WTC11 (cell line): ENCODE measurements around the gene U2AF2. TPM values are rescaled to one million over a fixed set of nuclear protein-coding genes. Genes with fewer than 3 reads are reported as not detected.
A peak's percentile ranks its signal among the peaks of the same experiment; 100 is the strongest.

Experiments used
- ATAC-seq: fragments of 200-7000 bp; cut with Tn5 transposase; 2 replicates; pipeline ENCODE4 v1.10.0; 2021; ENCODE audit warnings: mild to moderate bottlenecking, moderate library complexity
- CTCF ChIA-PET: fragments of 300-600 bp; sonication (Branson Sonifier 250); formaldehyde crosslinking; loops from one replicate; lab custom pipeline; 2021; ENCODE audit warnings: antibody characterized with exemption; lab: Charles Lee
- POLR2A ChIA-PET: fragments of 350-600 bp; sonication (Branson Sonifier 250); formaldehyde crosslinking; loops from one replicate; lab custom pipeline; 2021; ENCODE audit warnings: antibody characterized with exemption; lab: Charles Lee
- DNase-seq: peaks from one replicate; pipeline ENCODE4 v3.0.0; 2021; ENCODE audit warnings: low spot score
- H3K27ac Mint-ChIP-seq: 2 replicates; pipeline ENCODE4 v1.8.0; 2021; ENCODE audit warnings: mixed read lengths
- H3K27me3 Mint-ChIP-seq: 2 replicates; pipeline ENCODE4 v1.8.0; 2021; ENCODE audit warnings: low read depth, mild to moderate bottlenecking, moderate library complexity, mixed read lengths
- H3K36me3 Mint-ChIP-seq: 2 replicates; pipeline ENCODE4 v1.8.0; 2021; ENCODE audit warnings: mixed read lengths
- H3K4me1 Mint-ChIP-seq: 2 replicates; pipeline ENCODE4 v1.8.0; 2022; ENCODE audit warnings: mixed read lengths
- H3K4me3 Mint-ChIP-seq: 2 replicates; pipeline ENCODE4 v1.8.0; 2021; ENCODE audit warnings: mild to moderate bottlenecking, moderate library complexity, mixed read lengths
- H3K9me3 Mint-ChIP-seq: 2 replicates; pipeline ENCODE4 v1.8.0; 2021; ENCODE audit warnings: mixed read lengths
- ETV6 ChIP-seq: sonication (generic); formaldehyde crosslinking; IDR thresholded peaks from 2 replicates; pipeline ENCODE4 v1.8.1; 2022; ENCODE audit warnings: mild to moderate bottlenecking, missing genetic modification reagents
- GABPB1 ChIP-seq: sonication (generic); formaldehyde crosslinking; IDR thresholded peaks from 2 replicates; pipeline ENCODE4 v1.8.1; 2023; ENCODE audit warnings: mild to moderate bottlenecking, missing genetic modification reagents
- HMGA2 ChIP-seq: fragments of 250-450 bp; sonication (Bioruptor Pico); IDR thresholded peaks from 2 replicates; pipeline ENCODE4 v1.4.0; 2021; ENCODE audit warnings: mild to moderate bottlenecking, moderate library complexity
- NFYB ChIP-seq: sonication (generic); formaldehyde crosslinking; conservative IDR thresholded peaks from 2 replicates; pipeline ENCODE4 v1.8.0; 2022; ENCODE audit warnings: low read depth, missing genetic modification reagents
- PRRX2 ChIP-seq: fragments of 250-450 bp; sonication (Bioruptor Pico); IDR thresholded peaks from 2 replicates; pipeline ENCODE4 v1.8.0; 2021; ENCODE audit warnings: mild to moderate bottlenecking
- SMAD3 ChIP-seq: sonication (generic); formaldehyde crosslinking; IDR thresholded peaks from 2 replicates; pipeline ENCODE4 v1.8.0; 2022; ENCODE audit warnings: missing genetic modification reagents, mild to moderate bottlenecking, borderline replicate concordance
- ZNF138 ChIP-seq: sonication (generic); formaldehyde crosslinking; conservative IDR thresholded peaks from 2 replicates; pipeline ENCODE4 v1.8.1; 2022; ENCODE audit warnings: mild to moderate bottlenecking, moderate library complexity, missing genetic modification reagents
- ZNF416 ChIP-seq: fragments of 250-450 bp; sonication (Bioruptor Pico); IDR thresholded peaks from 2 replicates; pipeline ENCODE4 v1.9.0; 2021; ENCODE audit warnings: mild to moderate bottlenecking, inconsistent platforms
- total RNA-seq: library from RNA; stranded (reverse); gene quantifications from 3 replicates; pipeline ENCODE4 v1.2.3, GENCODE V29; 2021
- TF ChIP-seq, protein P1 (sequence below): sonication (generic); formaldehyde crosslinking; IDR thresholded peaks from 2 replicates; pipeline ENCODE4 v1.8.1; 2023; ENCODE audit warnings: mild to moderate bottlenecking, missing genetic modification reagents
- TF ChIP-seq, protein P2 (sequence below): fragments of 250-450 bp; sonication (Bioruptor Pico); IDR thresholded peaks from 2 replicates; pipeline ENCODE4 v1.9.0; 2021; ENCODE audit warnings: mild to moderate bottlenecking, borderline replicate concordance
- TF ChIP-seq, protein P3 (sequence below): sonication (generic); formaldehyde crosslinking; IDR thresholded peaks from 2 replicates; pipeline ENCODE4 v1.8.0; 2022; ENCODE audit warnings: mild to moderate bottlenecking, missing genetic modification reagents
- TF ChIP-seq, protein P4 (sequence below): fragments of 250-450 bp; sonication (Bioruptor Pico); IDR thresholded peaks from 2 replicates; pipeline ENCODE4 v1.9.0; 2021; ENCODE audit warnings: mild to moderate bottlenecking
- TF ChIP-seq, protein P5 (sequence below): fragments of 250-450 bp; sonication (Bioruptor Pico); IDR thresholded peaks from 2 replicates; pipeline ENCODE4 v1.8.0; 2021; ENCODE audit warnings: mild to moderate bottlenecking
- TF ChIP-seq, protein P6 (sequence below): sonication (generic); formaldehyde crosslinking; IDR thresholded peaks from 2 replicates; pipeline ENCODE4 v1.8.1; 2023; ENCODE audit warnings: mild to moderate bottlenecking, moderate library complexity, missing genetic modification reagents

U2AF2 gene
- total RNA-seq, 1 experiment from 2014 or later = 302 TPM

DNA sequence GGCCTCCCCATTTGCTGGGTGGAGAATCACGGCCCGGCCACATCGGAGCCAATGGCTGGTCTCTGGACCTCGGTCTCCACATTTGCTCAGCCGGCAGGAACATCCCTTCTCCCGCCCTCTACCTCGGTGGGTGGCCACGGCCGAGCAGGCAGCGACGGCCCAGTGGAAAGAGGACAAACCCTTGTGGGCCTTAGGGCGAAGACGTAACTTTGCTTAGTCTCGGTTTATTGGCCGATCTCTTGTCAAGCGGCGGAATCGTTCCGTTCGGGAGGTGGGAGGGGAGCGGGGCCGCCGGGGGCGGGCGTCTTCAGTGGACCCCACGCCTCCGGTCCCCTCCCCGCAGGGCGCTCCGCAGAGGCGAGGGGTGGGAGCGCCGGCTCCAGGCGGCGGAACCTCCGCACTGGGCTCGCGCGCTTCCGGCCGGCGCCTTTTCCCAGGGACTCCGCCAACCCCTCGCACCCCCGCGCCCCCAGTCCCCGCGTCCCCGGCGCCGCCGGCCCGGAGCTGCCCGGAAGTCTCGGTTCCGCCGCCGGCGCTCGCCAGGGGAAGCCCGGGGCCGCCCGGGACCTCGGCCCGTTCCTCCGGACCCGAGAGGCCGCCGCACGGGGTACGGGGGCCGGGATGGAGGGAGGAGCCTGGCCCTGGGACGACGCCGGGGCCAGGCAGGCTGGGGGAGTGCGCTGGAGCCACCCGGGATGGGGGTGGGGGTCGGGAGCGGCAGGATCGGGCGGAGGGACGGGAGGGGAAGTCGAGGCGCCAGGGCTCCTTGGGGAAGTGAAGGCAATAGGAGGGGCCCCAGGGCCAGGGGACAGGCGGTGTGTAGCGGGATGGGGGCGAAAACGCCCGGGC, 14.0 kb upstream of the U2AF2 start, which contains the start of gene ZNF580 (continued):
- TF ChIP-seq GABPB1 (CRISPR knock-in tag) = peak; percentile 48; the same call in 1 of the 2 replicates
- TF ChIP-seq, protein P1, sequence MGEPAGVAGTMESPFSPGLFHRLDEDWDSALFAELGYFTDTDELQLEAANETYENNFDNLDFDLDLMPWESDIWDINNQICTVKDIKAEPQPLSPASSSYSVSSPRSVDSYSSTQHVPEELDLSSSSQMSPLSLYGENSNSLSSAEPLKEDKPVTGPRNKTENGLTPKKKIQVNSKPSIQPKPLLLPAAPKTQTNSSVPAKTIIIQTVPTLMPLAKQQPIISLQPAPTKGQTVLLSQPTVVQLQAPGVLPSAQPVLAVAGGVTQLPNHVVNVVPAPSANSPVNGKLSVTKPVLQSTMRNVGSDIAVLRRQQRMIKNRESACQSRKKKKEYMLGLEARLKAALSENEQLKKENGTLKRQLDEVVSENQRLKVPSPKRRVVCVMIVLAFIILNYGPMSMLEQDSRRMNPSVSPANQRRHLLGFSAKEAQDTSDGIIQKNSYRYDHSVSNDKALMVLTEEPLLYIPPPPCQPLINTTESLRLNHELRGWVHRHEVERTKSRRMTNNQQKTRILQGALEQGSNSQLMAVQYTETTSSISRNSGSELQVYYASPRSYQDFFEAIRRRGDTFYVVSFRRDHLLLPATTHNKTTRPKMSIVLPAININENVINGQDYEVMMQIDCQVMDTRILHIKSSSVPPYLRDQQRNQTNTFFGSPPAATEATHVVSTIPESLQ = no peak

DNA sequence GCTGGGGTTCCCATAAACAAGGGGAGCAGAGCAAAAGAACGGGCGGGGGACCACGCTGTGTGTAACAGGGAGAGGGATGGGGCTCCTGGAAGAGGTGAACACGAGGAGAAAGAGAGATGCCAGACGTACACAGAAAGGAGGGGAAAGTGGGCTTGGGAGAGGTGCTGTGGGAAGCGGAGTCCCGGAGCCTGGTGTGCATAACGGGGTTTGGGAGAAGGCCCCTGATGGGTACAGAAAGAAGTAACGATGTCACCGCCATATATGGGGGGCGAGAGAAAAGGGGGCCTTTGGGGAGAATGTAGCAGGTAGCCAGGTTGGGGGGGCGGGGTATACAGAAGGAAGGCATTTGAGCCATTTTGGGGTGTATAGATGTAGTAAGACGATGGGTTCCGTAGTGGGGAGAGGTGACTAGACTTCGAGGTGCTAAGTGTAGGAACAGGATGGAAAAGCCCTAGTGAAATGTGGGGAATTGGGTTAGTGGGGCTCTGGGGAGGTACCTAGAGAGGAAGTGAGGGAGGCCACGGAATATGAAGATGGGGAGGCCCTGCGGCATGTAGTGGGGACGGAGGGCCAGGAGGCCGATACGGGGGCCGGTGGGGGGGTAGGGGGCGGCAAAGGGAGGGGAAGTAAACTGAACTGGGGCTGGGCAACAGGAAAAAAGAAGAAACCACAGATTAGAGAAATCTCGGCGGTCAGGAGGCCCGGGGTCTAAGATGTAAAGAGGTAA, 13.2 kb upstream of the U2AF2 start:
- ATAC-seq (peak; percentile 2), DNase-seq (no peak)
- Mint-ChIP-seq H3K4me1 (peaks cover 20% of the 10 kb centered on the region), H3K4me3 (peak overlapping the region; percentile 89), H3K9me3 (peaks cover 4% of the 10 kb centered on the region), H3K36me3 (peaks cover 20% of the 10 kb centered on the region), H3K27me3 (peaks cover 9% of the 10 kb centered on the region), H3K27ac (peak overlapping the region; percentile 89)
- ChIA-PET POLR2A (interaction anchor here (1.0 kb wide), 1 partner anchor 13 kb away, joined by 3 read pairs; the partner anchor contains the start of gene U2AF2), CTCF (interaction anchor here (0.6 to 2.6 kb wide), 5 partner anchors 9 to 1404 kb away, joined by 3 to 12 read pairs (median 11); partner anchors contain the start of gene ZNF784)
- TF ChIP-seq, protein P2, sequence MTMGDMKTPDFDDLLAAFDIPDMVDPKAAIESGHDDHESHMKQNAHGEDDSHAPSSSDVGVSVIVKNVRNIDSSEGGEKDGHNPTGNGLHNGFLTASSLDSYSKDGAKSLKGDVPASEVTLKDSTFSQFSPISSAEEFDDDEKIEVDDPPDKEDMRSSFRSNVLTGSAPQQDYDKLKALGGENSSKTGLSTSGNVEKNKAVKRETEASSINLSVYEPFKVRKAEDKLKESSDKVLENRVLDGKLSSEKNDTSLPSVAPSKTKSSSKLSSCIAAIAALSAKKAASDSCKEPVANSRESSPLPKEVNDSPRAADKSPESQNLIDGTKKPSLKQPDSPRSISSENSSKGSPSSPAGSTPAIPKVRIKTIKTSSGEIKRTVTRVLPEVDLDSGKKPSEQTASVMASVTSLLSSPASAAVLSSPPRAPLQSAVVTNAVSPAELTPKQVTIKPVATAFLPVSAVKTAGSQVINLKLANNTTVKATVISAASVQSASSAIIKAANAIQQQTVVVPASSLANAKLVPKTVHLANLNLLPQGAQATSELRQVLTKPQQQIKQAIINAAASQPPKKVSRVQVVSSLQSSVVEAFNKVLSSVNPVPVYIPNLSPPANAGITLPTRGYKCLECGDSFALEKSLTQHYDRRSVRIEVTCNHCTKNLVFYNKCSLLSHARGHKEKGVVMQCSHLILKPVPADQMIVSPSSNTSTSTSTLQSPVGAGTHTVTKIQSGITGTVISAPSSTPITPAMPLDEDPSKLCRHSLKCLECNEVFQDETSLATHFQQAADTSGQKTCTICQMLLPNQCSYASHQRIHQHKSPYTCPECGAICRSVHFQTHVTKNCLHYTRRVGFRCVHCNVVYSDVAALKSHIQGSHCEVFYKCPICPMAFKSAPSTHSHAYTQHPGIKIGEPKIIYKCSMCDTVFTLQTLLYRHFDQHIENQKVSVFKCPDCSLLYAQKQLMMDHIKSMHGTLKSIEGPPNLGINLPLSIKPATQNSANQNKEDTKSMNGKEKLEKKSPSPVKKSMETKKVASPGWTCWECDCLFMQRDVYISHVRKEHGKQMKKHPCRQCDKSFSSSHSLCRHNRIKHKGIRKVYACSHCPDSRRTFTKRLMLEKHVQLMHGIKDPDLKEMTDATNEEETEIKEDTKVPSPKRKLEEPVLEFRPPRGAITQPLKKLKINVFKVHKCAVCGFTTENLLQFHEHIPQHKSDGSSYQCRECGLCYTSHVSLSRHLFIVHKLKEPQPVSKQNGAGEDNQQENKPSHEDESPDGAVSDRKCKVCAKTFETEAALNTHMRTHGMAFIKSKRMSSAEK (CRISPR knock-in tag) = no peak
- TF ChIP-seq NFYB (CRISPR knock-in tag) = no peak
- TF ChIP-seq, protein P3, sequence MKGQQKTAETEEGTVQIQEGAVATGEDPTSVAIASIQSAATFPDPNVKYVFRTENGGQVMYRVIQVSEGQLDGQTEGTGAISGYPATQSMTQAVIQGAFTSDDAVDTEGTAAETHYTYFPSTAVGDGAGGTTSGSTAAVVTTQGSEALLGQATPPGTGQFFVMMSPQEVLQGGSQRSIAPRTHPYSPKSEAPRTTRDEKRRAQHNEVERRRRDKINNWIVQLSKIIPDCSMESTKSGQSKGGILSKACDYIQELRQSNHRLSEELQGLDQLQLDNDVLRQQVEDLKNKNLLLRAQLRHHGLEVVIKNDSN (CRISPR knock-in tag) = no peak
- TF ChIP-seq, protein P4, sequence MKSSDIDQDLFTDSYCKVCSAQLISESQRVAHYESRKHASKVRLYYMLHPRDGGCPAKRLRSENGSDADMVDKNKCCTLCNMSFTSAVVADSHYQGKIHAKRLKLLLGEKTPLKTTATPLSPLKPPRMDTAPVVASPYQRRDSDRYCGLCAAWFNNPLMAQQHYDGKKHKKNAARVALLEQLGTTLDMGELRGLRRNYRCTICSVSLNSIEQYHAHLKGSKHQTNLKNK (CRISPR knock-in tag) = peak; percentile 59; the same call in 1 of the 2 replicates
- 0 out of 2 replicates have a peak, but pooled peaks have one; percentile 9 for TF ChIP-seq GABPB1 (CRISPR knock-in tag)
- TF ChIP-seq ETV6 (CRISPR knock-in tag) = peak; percentile 40; the same call in 1 of the 2 replicates
- no peak for TF ChIP-seq SMAD3 (CRISPR knock-in tag)
- TF ChIP-seq PRRX2 (CRISPR knock-in tag) = no peak
- TF ChIP-seq ZNF138 (CRISPR knock-in tag) = no peak
- TF ChIP-seq, protein P5, sequence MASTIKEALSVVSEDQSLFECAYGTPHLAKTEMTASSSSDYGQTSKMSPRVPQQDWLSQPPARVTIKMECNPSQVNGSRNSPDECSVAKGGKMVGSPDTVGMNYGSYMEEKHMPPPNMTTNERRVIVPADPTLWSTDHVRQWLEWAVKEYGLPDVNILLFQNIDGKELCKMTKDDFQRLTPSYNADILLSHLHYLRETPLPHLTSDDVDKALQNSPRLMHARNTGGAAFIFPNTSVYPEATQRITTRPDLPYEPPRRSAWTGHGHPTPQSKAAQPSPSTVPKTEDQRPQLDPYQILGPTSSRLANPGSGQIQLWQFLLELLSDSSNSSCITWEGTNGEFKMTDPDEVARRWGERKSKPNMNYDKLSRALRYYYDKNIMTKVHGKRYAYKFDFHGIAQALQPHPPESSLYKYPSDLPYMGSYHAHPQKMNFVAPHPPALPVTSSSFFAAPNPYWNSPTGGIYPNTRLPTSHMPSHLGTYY = peak; percentile 63
- 0 out of 2 replicates have a peak, but pooled peaks have one; percentile 4 for TF ChIP-seq ZNF416 (CRISPR knock-in tag)
- TF ChIP-seq, protein P6, sequence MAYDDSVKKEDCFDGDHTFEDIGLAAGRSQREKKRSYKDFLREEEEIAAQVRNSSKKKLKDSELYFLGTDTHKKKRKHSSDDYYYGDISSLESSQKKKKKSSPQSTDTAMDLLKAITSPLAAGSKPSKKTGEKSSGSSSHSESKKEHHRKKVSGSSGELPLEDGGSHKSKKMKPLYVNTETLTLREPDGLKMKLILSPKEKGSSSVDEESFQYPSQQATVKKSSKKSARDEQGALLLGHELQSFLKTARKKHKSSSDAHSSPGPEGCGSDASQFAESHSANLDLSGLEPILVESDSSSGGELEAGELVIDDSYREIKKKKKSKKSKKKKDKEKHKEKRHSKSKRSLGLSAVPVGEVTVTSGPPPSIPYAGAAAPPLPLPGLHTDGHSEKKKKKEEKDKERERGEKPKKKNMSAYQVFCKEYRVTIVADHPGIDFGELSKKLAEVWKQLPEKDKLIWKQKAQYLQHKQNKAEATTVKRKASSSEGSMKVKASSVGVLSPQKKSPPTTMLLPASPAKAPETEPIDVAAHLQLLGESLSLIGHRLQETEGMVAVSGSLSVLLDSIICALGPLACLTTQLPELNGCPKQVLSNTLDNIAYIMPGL = no peak
- TF ChIP-seq HMGA2 = no peak
